Stomach smooth muscle (tissue), 2 donors: Measurements from ENCODE around the gene GUCA1C.

Experiments
- H3K27ac ChIP-seq: one replicate; pipeline ENCODE4 v1.7.0; 2013; ENCODE audit warnings: mild to moderate bottlenecking, low read length, inconsistent platforms
- H3K27me3 ChIP-seq, 2 donors: one replicate each; pipeline ENCODE4 v1.7.0; 2013; ENCODE audit warnings: low read length in 2 of 2; ENCODE audit not compliant: insufficient read depth in 2 of 2, control insufficient read depth in 1 of 2
- H3K36me3 ChIP-seq, 2 donors: one replicate each; pipeline ENCODE4 v1.7.0; 2013; ENCODE audit warnings: low read length in 2 of 2; ENCODE audit not compliant: control insufficient read depth in 2 of 2, insufficient read depth in 2 of 2
- H3K4me1 ChIP-seq: one replicate; pipeline ENCODE4 v1.7.0; 2013; ENCODE audit warnings: low read length; ENCODE audit not compliant: control insufficient read depth, insufficient read depth
- H3K4me3 ChIP-seq, 2 donors: one replicate each; pipeline ENCODE4 v1.7.0; 2013; ENCODE audit warnings: low read length in 2 of 2
- H3K9ac ChIP-seq, 2 donors: one replicate each; pipeline ENCODE4 v1.7.0; 2013; ENCODE audit warnings: low read length in 2 of 2, mild to moderate bottlenecking in 1 of 2
- H3K9me3 ChIP-seq, 2 donors: one replicate each; pipeline ENCODE4 v1.7.0; 2013; ENCODE audit warnings: low read length in 2 of 2; ENCODE audit not compliant: control insufficient read depth in 2 of 2
- donor health status: healthy.
- donor health status: Pancreatic carcinoma.

The GUCA1C gene

DNA sequence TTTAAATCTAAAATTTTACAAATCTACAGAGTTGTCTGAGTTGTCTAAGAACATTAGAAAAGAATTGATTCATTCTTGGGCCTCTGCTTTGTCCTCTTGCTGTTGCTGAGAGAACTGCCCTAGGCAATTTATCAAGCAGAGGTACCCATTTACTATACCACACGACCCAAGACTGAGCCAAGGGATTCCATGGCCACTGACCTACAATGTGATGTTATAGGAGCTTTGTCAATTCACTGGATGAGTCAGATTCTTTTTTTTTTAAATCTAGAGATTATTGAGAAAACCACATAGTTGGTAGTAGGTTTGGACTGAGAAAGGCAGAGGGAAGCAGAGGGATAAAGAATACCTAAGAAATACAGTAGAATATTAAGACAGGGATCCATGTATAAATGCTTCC lies 75.8 kb downstream of the GUCA1C start:
- H3K36me3 ChIP-seq: no peaks in the 10 kb centered on the region
- no peak overlapping the region for H3K9ac ChIP-seq
- H3K4me1 ChIP-seq: no peaks in the 10 kb centered on the region
- H3K9me3 ChIP-seq: no peaks in the 10 kb centered on the region
- no peak overlapping the region for H3K4me3 ChIP-seq
- no peak overlapping the region for H3K27ac ChIP-seq
- peaks cover 0 to 3% of the 10 kb centered on the region in 2 donors for H3K27me3 ChIP-seq

DNA sequence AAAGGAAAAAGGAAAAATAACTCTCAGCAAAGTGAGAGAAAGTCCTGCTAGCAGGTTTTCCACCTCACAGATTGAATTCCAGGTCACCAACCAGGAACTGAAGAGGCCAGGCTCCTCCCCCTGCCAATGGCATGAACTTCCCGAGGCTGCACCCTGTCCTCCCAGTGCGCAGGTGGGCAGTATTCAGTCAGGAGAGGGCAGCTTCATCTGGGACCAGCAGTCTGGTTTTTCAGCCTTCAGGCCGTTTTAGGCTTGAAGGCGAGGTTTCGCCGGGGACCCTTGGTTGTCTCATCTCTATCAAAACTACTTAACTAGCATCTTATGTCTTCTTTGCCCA lies 89.9 kb downstream of the GUCA1C start:
- Histone ChIP-seq H3K27me3 (no peaks in the 10 kb centered on the region), H3K9me3 (no peaks in the 10 kb centered on the region), H3K4me3 (no peak overlapping the region), H3K4me1 (no peaks in the 10 kb centered on the region), H3K27ac (no peak overlapping the region), H3K9ac (no peak overlapping the region), H3K36me3 (no peaks in the 10 kb centered on the region)

DNA sequence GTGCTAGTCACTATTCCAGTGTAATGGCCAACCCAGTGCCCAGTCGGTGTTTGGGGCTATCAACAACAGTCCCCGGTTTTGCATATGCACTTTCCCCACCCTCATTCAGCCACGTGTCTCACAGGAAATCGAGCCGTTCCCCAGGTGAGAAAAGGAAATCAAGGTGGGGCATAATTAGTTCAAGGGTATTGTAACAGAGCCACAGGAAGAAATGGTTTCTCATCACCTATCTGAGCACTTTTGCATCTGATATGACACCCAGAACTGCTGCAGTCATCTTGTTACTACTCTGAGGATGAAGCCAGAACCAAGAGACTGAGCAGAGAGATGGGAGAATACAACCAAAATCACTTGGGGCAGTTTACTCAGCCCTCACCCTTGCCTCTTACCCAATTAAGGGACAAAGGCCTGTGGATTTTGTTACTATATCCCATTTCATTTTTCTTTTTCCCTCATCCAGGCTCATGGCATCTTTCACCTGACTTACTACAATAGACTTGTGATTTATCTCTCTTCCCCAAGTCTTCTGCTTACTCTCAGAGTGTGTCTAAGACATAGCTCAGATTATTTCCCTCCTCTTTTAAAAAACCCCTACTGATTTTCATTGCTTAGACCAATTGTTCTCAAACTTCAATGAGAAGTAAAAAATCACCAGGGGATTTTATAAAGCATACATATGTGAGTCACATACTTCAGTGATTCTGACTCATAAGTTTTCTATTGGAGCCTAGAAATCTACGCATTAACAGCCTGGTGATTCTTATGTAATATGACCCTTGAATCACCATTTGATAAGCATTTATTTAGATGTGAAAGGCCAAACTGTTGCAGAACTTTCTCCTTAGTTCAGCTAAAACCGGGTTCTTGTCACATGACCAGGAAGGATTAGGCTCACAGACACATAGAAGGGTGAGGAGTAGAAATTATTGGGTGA lies 90.5 kb downstream of the GUCA1C start:
- H3K27ac ChIP-seq: no peak overlapping the region
- no peak overlapping the region for H3K9ac ChIP-seq
- no peak overlapping the region for H3K4me3 ChIP-seq
- H3K9me3 ChIP-seq: no peaks in the 10 kb centered on the region
- H3K4me1 ChIP-seq: no peaks in the 10 kb centered on the region
- H3K27me3 ChIP-seq: no peaks in the 10 kb centered on the region
- no peaks in the 10 kb centered on the region for H3K36me3 ChIP-seq

DNA sequence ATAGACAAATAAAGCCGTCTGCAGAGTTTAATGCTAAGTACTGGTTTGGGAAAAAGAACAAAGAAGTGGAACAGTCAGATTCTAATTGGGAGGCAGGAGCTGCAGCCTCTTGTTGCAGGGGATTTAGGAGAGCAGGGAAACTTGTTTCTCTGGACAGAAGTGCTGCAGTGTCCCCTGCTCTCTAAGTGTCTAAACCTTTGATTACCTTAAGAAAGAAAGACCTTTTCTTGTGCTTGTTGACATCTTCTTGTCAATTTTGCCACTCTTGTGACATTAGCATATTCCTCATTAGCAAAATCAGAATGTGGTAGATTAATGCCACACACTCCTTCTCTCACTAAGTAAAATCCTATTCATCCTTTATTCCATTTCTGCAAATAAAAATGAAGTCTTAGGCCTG lies 92.3 kb downstream of the GUCA1C start:
- no peaks in the 10 kb centered on the region for H3K27me3 ChIP-seq
- no peaks in the 10 kb centered on the region for H3K9me3 ChIP-seq
- no peak overlapping the region for H3K9ac ChIP-seq
- H3K27ac ChIP-seq: no peak overlapping the region
- H3K4me1 ChIP-seq: no peaks in the 10 kb centered on the region
- H3K36me3 ChIP-seq: no peaks in the 10 kb centered on the region
- H3K4me3 ChIP-seq: no peak overlapping the region
